Endothelial cell of umbilical vein (primary cell): Measurements from ENCODE around the gene DIAPH2. TPM values are rescaled to one million over a fixed set of nuclear protein-coding genes. Genes with fewer than 3 reads are reported as not detected.

ENCODE experiments used
- BruUV-seq: library from RNA; stranded (reverse); fragments of 400-500 nt; replicated peaks from 2 replicates; lab custom pipeline; 2021; lab: Mats Ljungman, UMichigan
- CTCF ChIA-PET: fragments of 300-600, 350-600 bp; sonication (Branson Sonifier 250); formaldehyde crosslinking; loops from one replicate; lab custom pipeline; 2021; ENCODE audit warnings: antibody characterized with exemption, inconsistent platforms; lab: Charles Lee
- POLR2A ChIA-PET: fragments of 300-600, 350-600 bp; sonication (Branson Sonifier 250); formaldehyde crosslinking; loops from one replicate; lab custom pipeline; 2021; ENCODE audit warnings: antibody characterized with exemption, inconsistent platforms; lab: Charles Lee
- DNase-seq: peaks from one replicate; pipeline ENCODE4 v3.0.0-alpha.2; 2011; ENCODE audit warnings: low read depth, low spot score
- FAIRE-seq: peaks from 2 replicates; lab custom pipeline; 2011; peaks lifted over from hg19 to GRCh38; lab: Jason Lieb, UNC
- H2AFZ ChIP-seq: 2 replicates; pipeline ENCODE4 v1.6.0; 2012; ENCODE audit warnings: low read depth, low read length, control low read depth, inconsistent platforms
- H3K27ac ChIP-seq: 2 replicates; pipeline ENCODE4 v1.5.1; 2011; ENCODE audit warnings: low read depth, mild to moderate bottlenecking, control low read depth, low read length, moderate library complexity; ENCODE audit not compliant: insufficient read depth
- H3K27me3 ChIP-seq, 2 experiments: 2 replicates each; pipeline versions ENCODE4 v1.6.0 to v1.6.1; 2011; ENCODE audit warnings: low read length in 2 of 2, mixed read lengths in 1 of 2; ENCODE audit not compliant: control insufficient read depth in 2 of 2, insufficient read depth in 2 of 2
- H3K36me3 ChIP-seq, 2 experiments: 2 replicates in 1 of 2; 3 replicates in 1 of 2; pipeline ENCODE4 v1.5.1; 2011; ENCODE audit warnings: low read length in 2 of 2, mild to moderate bottlenecking in 1 of 2, moderate library complexity in 1 of 2; ENCODE audit not compliant: control insufficient read depth in 2 of 2, insufficient read depth in 2 of 2; ENCODE audit errors: extremely low read depth in 1 of 2
- H3K4me1 ChIP-seq: 3 replicates; pipeline ENCODE4 v1.5.1; 2011; ENCODE audit warnings: mild to moderate bottlenecking, low read length; ENCODE audit not compliant: control insufficient read depth, insufficient read depth; ENCODE audit errors: extremely low read depth
- H3K4me2 ChIP-seq: 2 replicates; pipeline ENCODE4 v1.6.1; 2011; ENCODE audit warnings: low read length, control low read depth, mixed read lengths; ENCODE audit not compliant: insufficient read depth
- H3K4me3 ChIP-seq, 3 experiments: fragments of 200-600 bp in 1 of 3; sonication (generic), shearing (Covaris generic) in 1 of 3; replicated peaks in 1 of 3; 2 replicates each; pipeline ENCODE4 v1.5.1; 2011 to 2016; ENCODE audit warnings: control low read depth in 3 of 3, low read length in 3 of 3, mild to moderate bottlenecking in 2 of 3, inconsistent platforms in 1 of 3, low read depth in 1 of 3, moderate library complexity in 1 of 3; ENCODE audit not compliant: insufficient read depth in 1 of 3
- H3K79me2 ChIP-seq: 2 replicates; pipeline ENCODE4 v1.6.0; 2012; ENCODE audit warnings: low read length, inconsistent platforms; ENCODE audit not compliant: control insufficient read depth, insufficient read depth
- H3K9ac ChIP-seq: replicated peaks from 2 replicates; pipeline ENCODE3; 2011; ENCODE audit warnings: low read length, control low read depth; ENCODE audit not compliant: insufficient read depth; ENCODE audit errors: extremely low read depth
- H3K9me1 ChIP-seq: replicated peaks from 3 replicates; pipeline ENCODE4 v1.6.0; 2011; ENCODE audit warnings: mild to moderate bottlenecking, low read length; ENCODE audit not compliant: control insufficient read depth, insufficient read depth; ENCODE audit errors: extremely low read depth
- H3K9me3 ChIP-seq: replicated peaks from 2 replicates; pipeline ENCODE4 v1.5.1; 2012; ENCODE audit warnings: low read length, inconsistent platforms; ENCODE audit not compliant: control insufficient read depth, insufficient read depth
- H4K20me1 ChIP-seq: replicated peaks from 2 replicates; pipeline ENCODE3; 2011; ENCODE audit warnings: mild to moderate bottlenecking, low read length; ENCODE audit not compliant: control insufficient read depth, insufficient read depth; ENCODE audit errors: extremely low read depth
- CTCF ChIP-seq, 2 donors: IDR thresholded peaks; 1 replicate in 1 of 2; 2 replicates in 1 of 2; pipeline ENCODE4 v1.5.1; 2011; ENCODE audit warnings: low read length in 2 of 2, mild to moderate bottlenecking in 2 of 2, moderate library complexity in 2 of 2, control low read depth in 1 of 2, inconsistent platforms in 1 of 2, low read depth in 1 of 2; ENCODE audit not compliant: insufficient read depth in 1 of 2; ENCODE audit errors: extremely low read depth in 1 of 2
- EZH2 ChIP-seq: IDR thresholded peaks from 2 replicates; pipeline ENCODE4 v1.6.1; 2012; ENCODE audit warnings: borderline replicate concordance, low read depth, mild to moderate bottlenecking, moderate library complexity, low read length, inconsistent platforms; ENCODE audit not compliant: severe bottlenecking
- FOS ChIP-seq: IDR thresholded peaks from 2 replicates; pipeline ENCODE4 v1.6.1; 2011; ENCODE audit warnings: mild to moderate bottlenecking, low read length, moderate library complexity, borderline replicate concordance; ENCODE audit not compliant: insufficient read depth
- JUN ChIP-seq: IDR thresholded peaks from 2 replicates; pipeline ENCODE4 v1.6.1; 2011; ENCODE audit warnings: borderline replicate concordance, low read depth; ENCODE audit not compliant: insufficient read length, insufficient read depth
- MAX ChIP-seq: IDR thresholded peaks from 2 replicates; pipeline ENCODE4 v1.6.1; 2011; ENCODE audit not compliant: insufficient read depth, insufficient read length
- MYC ChIP-seq: IDR thresholded peaks from one replicate; pipeline ENCODE4 v1.6.1; 2011; ENCODE audit warnings: mild to moderate bottlenecking, low read depth, low read length
- POLR2A ChIP-seq: IDR thresholded peaks from 2 replicates; pipeline ENCODE4 v1.6.1; 2012; ENCODE audit warnings: low read depth, mild to moderate bottlenecking, control low read depth, low read length
- POLR2AphosphoS5 ChIP-seq: IDR thresholded peaks from 2 replicates; pipeline ENCODE4 v1.6.1; 2012; ENCODE audit warnings: low read depth, mild to moderate bottlenecking, control low read depth, low read length, moderate library complexity; ENCODE audit not compliant: insufficient read depth
- dilution Hi-C: fragments of 300-500 bp; cut with MboI; formaldehyde crosslinking; loops from one replicate; pipeline ENCODE4 v1.15.0; 2019; ENCODE audit warnings: low sequenced_read_pairs; ENCODE audit not compliant: extremely low pct_ligation_motif_present
- intact Hi-C: fragments of 100-400 bp; cut with micrococcal nuclease; formaldehyde crosslinking; loops from one replicate; pipeline ENCODE4 v1.10.0; 2022
- polyA plus RNA-seq, 4 experiments: library from polyadenylated mRNA; depleted of rRNA in 3 of 4; stranded (reverse) in 3 of 4; unstranded in 1 of 4; fragments of >200 nt; gene quantifications; 2 replicates each; pipeline versions ENCODE4 v1.2.1 to v1.2.3, GENCODE V29; 2011 to 2012; ENCODE audit warnings: missing spikeins in 1 of 4
- total RNA-seq: library from RNA; stranded (reverse); gene quantifications from 2 replicates; pipeline ENCODE4 v1.2.3, GENCODE V29; 2021

Gene DIAPH2
- total and polyA plus RNA-seq, 2 donors (not counting 3 experiments of a cell fraction or from before 2014, with no cell fraction given), result 3.0 to 30.0 TPM

DNA sequence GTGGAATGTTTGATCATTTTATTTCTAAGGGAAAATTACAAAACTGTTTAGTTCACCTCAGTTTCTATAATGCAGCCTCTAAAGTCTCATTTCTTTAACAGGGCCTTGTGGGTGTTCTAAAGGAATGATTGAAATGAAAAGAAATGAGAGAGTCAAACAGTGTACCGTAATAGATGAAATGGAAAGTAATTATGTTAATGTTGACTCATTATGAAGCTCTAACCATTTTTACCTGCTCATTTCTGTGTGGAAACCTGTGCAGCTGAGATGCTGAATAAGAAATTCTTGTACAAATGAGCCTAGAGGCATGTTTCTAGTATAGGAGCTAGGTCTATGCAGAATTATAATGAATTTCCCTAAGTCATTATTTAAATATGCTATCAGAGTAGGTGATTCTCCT, 153.9 kb downstream of the DIAPH2 start:
- no peaks in the 10 kb centered on the region for H3K4me1 ChIP-seq
- TF ChIP-seq FOS (no peak), CTCF (IDR thresholded peaks at IDR 0.05; ENCODE audit: extremely low read depth in 1 of 2, insufficient read depth in 1 of 2, low read depth in 1 of 2, low read length in 2 of 2) (no peak), POLR2AphosphoS5 (no peak), JUN (no peak), POLR2A (no peak), EZH2 (no peak), MAX (no peak), MYC (no peak)
- BruUV-seq, result no TSS peak
- no peaks in the 10 kb centered on the region for H3K9me3 ChIP-seq
- H4K20me1 ChIP-seq, result no peaks in the 10 kb centered on the region
- no peak for DNase-seq
- H3K36me3 ChIP-seq, result no peaks in the 10 kb centered on the region
- dilution Hi-C loops (no loop called here), intact Hi-C loops (no loop called here)
- no peak overlapping the region for H3K4me3 ChIP-seq
- H3K4me2 ChIP-seq, result no peak overlapping the region
- H3K79me2 ChIP-seq, result no peaks in the 10 kb centered on the region
- H3K9me1 ChIP-seq, result no peaks in the 10 kb centered on the region
- no peak for FAIRE-seq
- H2AFZ ChIP-seq, result no peak overlapping the region
- no peaks in the 10 kb centered on the region for H3K27me3 ChIP-seq
- H3K9ac ChIP-seq, result no peak overlapping the region
- CTCF ChIA-PET, result no interaction called here
- no peak overlapping the region for H3K27ac ChIP-seq
- POLR2A ChIA-PET, result no interaction called here
